ENCODE measurements around the gene DOCK2. TPM values are rescaled to one million over a fixed set of nuclear protein-coding genes. Genes with fewer than 3 reads are reported as not detected.
"Not testable (repeated sequence)": the region's sequence is repeated elsewhere in the genome, so short reads cannot be mapped to it uniquely, and the experiment has no call there.

DOCK2 gene
- total RNA-seq, 3 donors from 2014 or later = 13.4 to 43.8 (median 19.8) TPM

GRCh38 chr5:169615561-169615960, 21.5 kb upstream of the DOCK2 start:
- no peaks in the 10 kb centered on the region for H3K4me1 ChIP-seq
- no peak for DNase-seq (ENCODE audit: low spot score in 2 of 2)
- no peaks in the 10 kb centered on the region for H3K27me3 ChIP-seq
- no peaks in the 10 kb centered on the region for H3K9me3 ChIP-seq
- intact Hi-C loops (cut with DNase I; ENCODE audit: low total_unique reads) = no loop called here
- TF ChIP-seq POLR2A (IDR thresholded peaks at IDR 0.05) (no peak), POLR2AphosphoS5 (IDR thresholded peaks at IDR 0.05) (no peak), CTCF (IDR thresholded peaks at IDR 0.05) (no peak)
- no peaks in the 10 kb centered on the region for H3K36me3 ChIP-seq
- no peak overlapping the region for H3K4me3 ChIP-seq
- H3K27ac ChIP-seq = no peak overlapping the region

- H3K27me3 ChIP-seq; H3K36me3 ChIP-seq; H3K4me3 ChIP-seq; H3K4me1 ChIP-seq; H3K27ac ChIP-seq; intact Hi-C loops (cut with DNase I; ENCODE audit: low total_unique reads); DNase-seq (ENCODE audit: low spot score in 2 of 2); H3K9me3 ChIP-seq: not testable (repeated sequence)
These were observed 12.8 kb upstream of the DOCK2 start for GRCh38 chr5:169624307-169624706.

GRCh38 chr5:169626779-169627178, 10.3 kb upstream of the DOCK2 start:
- TF ChIP-seq POLR2AphosphoS5 (IDR thresholded peaks at IDR 0.05) = no peak
- no peak for TF ChIP-seq POLR2A (IDR thresholded peaks at IDR 0.05)
- TF ChIP-seq CTCF (IDR thresholded peaks at IDR 0.05) = no peak
- Histone ChIP-seq H3K27ac (no peak overlapping the region), H3K4me1 (no peaks in the 10 kb centered on the region), H3K9me3 (no peaks in the 10 kb centered on the region), H3K36me3 (no peaks in the 10 kb centered on the region), H3K4me3 (no peak overlapping the region), H3K27me3 (no peaks in the 10 kb centered on the region)
- intact Hi-C loops (cut with DNase I; ENCODE audit: low total_unique reads) = no loop called here
- no peak for DNase-seq (ENCODE audit: low spot score in 2 of 2)

GRCh38 chr5:169627551-169627950, 9.5 kb upstream of the DOCK2 start:
- Histone ChIP-seq H3K27me3 (no peaks in the 10 kb centered on the region), H3K9me3 (no peaks in the 10 kb centered on the region), H3K4me3 (no peak overlapping the region), H3K36me3 (no peaks in the 10 kb centered on the region), H3K27ac (no peak overlapping the region), H3K4me1 (no peaks in the 10 kb centered on the region)
- no peak for DNase-seq (ENCODE audit: low spot score in 2 of 2)
- intact Hi-C loops (cut with DNase I; ENCODE audit: low total_unique reads) = no loop called here
- no peak for TF ChIP-seq POLR2AphosphoS5 (IDR thresholded peaks at IDR 0.05)
- TF ChIP-seq POLR2A (IDR thresholded peaks at IDR 0.05) = no peak
- no peak for TF ChIP-seq CTCF (IDR thresholded peaks at IDR 0.05)

- Histone ChIP-seq H3K9me3 (no peaks in the 10 kb centered on the region), H3K36me3 (no peaks in the 10 kb centered on the region), H3K27me3 (no peaks in the 10 kb centered on the region), H3K4me1 (no peaks in the 10 kb centered on the region), H3K4me3 (no peak overlapping the region), H3K27ac (no peak overlapping the region)
- intact Hi-C loops (cut with DNase I; ENCODE audit: low total_unique reads) = no loop called here
- DNase-seq (ENCODE audit: low spot score in 2 of 2) = no peak
- TF ChIP-seq CTCF (IDR thresholded peaks at IDR 0.05) (no peak), POLR2AphosphoS5 (IDR thresholded peaks at IDR 0.05) (no peak), POLR2A (IDR thresholded peaks at IDR 0.05) (no peak)
These were observed 8.2 kb upstream of the DOCK2 start for GRCh38 chr5:169628892-169629291.
